Right forelimb (tissue), 1 donor: ENCODE results near the gene TYK2.

ENCODE experiments used
- DNase-seq: peaks from one replicate; pipeline ENCODE4 v3.0.0-alpha.2; 2018

Gene TYK2

DNA sequence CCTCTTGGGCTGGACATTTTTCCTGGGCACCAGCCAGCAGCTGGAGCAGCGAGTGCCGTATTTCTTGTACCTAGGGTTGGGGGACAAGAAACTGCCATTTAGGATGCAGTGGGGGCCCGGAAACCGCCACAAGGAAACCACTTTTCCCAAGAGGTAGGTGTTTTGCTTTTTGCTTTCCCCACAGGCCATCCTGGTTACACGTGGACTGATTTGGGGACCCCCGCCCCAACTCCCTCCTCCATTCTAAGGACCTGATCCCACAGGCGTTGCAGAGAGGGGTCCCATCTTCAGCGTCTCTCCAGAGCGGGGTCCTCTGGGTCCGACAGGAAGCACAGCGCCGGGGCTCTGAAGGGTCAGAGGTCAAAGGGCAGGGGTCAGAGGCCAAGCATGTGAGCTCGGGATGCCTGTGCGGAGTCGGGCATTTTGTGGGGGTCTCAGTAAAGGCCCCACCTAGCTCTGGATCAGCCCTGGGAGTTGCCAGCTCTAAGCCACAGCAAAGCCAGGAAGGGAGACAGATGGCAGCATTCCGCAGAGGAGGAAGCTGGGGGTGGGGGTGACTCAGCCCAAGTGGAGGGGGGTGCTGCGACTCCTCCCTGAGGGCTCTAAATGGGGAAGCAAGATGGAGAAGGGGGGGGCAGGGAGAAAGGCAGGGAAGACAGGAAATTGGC lies 75.1 kb downstream of the TYK2 start:
- no peak for DNase-seq
